GM23338 (cell line): ENCODE results near the gene MRPS27. TPM values are rescaled to one million over a fixed set of nuclear protein-coding genes. Genes with fewer than 3 reads are reported as not detected.

Experiments used
- ATAC-seq: fragments of 200-7000 bp; cut with Tn5 transposase; 3 replicates; pipeline ENCODE4 v1.9.1; 2020
- DNase-seq: peaks from one replicate; pipeline ENCODE4 v3.0.0-alpha.2; 2015; ENCODE audit warnings: low spot score
- H2AFZ ChIP-seq: fragments of 200-600 bp; sonication (generic); 2 replicates; pipeline ENCODE4 v1.8.0; 2016; ENCODE audit warnings: antibody characterized with exemption, mild to moderate bottlenecking, moderate library complexity
- H3F3A ChIP-seq: fragments of 200-600 bp; sonication (generic); replicated peaks from 2 replicates; pipeline ENCODE4 v1.8.0; 2017; ENCODE audit warnings: antibody characterized with exemption, mixed run types, low read depth
- H3K27ac ChIP-seq: fragments of 200-600 bp; sonication (generic); 2 replicates; pipeline ENCODE4 v1.6.1; 2016; ENCODE audit warnings: low read depth
- H3K27me3 ChIP-seq: fragments of 200-600 bp; sonication (generic); 2 replicates; pipeline ENCODE4 v1.8.0; 2016; ENCODE audit warnings: mild to moderate bottlenecking, mixed run types, moderate library complexity; ENCODE audit not compliant: insufficient read depth
- H3K36me3 ChIP-seq: fragments of 200-600 bp; sonication (generic); 2 replicates; pipeline ENCODE4 v1.8.0; 2016; ENCODE audit warnings: mild to moderate bottlenecking; ENCODE audit not compliant: insufficient read depth
- H3K4me1 ChIP-seq: fragments of 200-600 bp; sonication (generic); 2 replicates; pipeline ENCODE4 v1.8.0; 2016; ENCODE audit warnings: mild to moderate bottlenecking, moderate library complexity; ENCODE audit not compliant: insufficient read depth
- H3K4me2 ChIP-seq: fragments of 200-600 bp; sonication (generic); 2 replicates; pipeline ENCODE4 v1.7.1; 2017; ENCODE audit warnings: mixed run types
- H3K4me3 ChIP-seq: fragments of 200-600 bp; sonication (generic); 2 replicates; pipeline ENCODE4 v1.6.1; 2016; ENCODE audit warnings: mixed run types
- H3K79me2 ChIP-seq: fragments of 200-600 bp; sonication (generic); replicated peaks from 2 replicates; pipeline ENCODE4 v1.8.0; 2017; ENCODE audit warnings: mild to moderate bottlenecking; ENCODE audit not compliant: insufficient read depth
- H3K9me2 ChIP-seq: fragments of 200-600 bp; sonication (generic); 2 replicates; pipeline ENCODE4 v1.8.0; 2017; ENCODE audit not compliant: insufficient read depth
- H4K20me1 ChIP-seq: fragments of 200-600 bp; sonication (generic); replicated peaks from 2 replicates; pipeline ENCODE4 v1.8.0; 2017; ENCODE audit warnings: mild to moderate bottlenecking; ENCODE audit not compliant: insufficient read depth
- H3K27ac Mint-ChIP-seq: 2 replicates; pipeline ENCODE4 v1.8.0; 2020; ENCODE audit warnings: inconsistent platforms, mild to moderate bottlenecking, moderate library complexity, mixed read lengths
- H3K27me3 Mint-ChIP-seq: 3 replicates; pipeline ENCODE4 v1.8.0; 2022; ENCODE audit warnings: low read depth, mild to moderate bottlenecking, moderate library complexity, mixed read lengths, inconsistent platforms; ENCODE audit not compliant: insufficient read depth, poor library complexity
- H3K36me3 Mint-ChIP-seq: 3 replicates; pipeline ENCODE4 v1.8.0; 2021; ENCODE audit warnings: low read depth, mild to moderate bottlenecking, inconsistent platforms, moderate library complexity, mixed read lengths
- H3K4me1 Mint-ChIP-seq: 3 replicates; pipeline ENCODE4 v1.8.0; 2020; ENCODE audit warnings: mild to moderate bottlenecking, inconsistent platforms, mixed read lengths
- H3K4me3 Mint-ChIP-seq: 3 replicates; pipeline ENCODE4 v1.8.0; 2021; ENCODE audit warnings: moderate library complexity, mild to moderate bottlenecking, inconsistent platforms, mixed read lengths
- H3K9me3 Mint-ChIP-seq: 3 replicates; pipeline ENCODE4 v1.8.0; 2020; ENCODE audit warnings: moderate library complexity, mild to moderate bottlenecking, inconsistent platforms, mixed read lengths
- CREB1 ChIP-seq: fragments of 250-450 bp; sonication (Bioruptor Pico); IDR thresholded peaks from 2 replicates; pipeline ENCODE4 v1.5.0; 2020; ENCODE audit warnings: low read depth, mild to moderate bottlenecking, moderate library complexity
- CTCF ChIP-seq, 2 experiments: fragments of 200-600 bp in 1 of 2; sonication (generic) in 1 of 2; conservative IDR thresholded peaks; 2 replicates each; pipeline versions ENCODE4 v1.5.1 to v1.6.1; 2016 to 2017; ENCODE audit warnings: antibody characterized with exemption in 2 of 2, low read depth in 2 of 2, mild to moderate bottlenecking in 2 of 2, moderate library complexity in 1 of 2
- ETS1 ChIP-seq: IDR thresholded peaks from 2 replicates; pipeline ENCODE4 v1.6.1; 2016; ENCODE audit warnings: antibody characterized with exemption
- EZH2 ChIP-seq: fragments of 200-600 bp; sonication (generic); IDR thresholded peaks from one replicate; pipeline ENCODE4 v1.8.0; 2017; ENCODE audit warnings: antibody characterized with exemption, mild to moderate bottlenecking, low read depth; ENCODE audit not compliant: unreplicated experiment
- EZH2phosphoT487 ChIP-seq: fragments of 200-600 bp; sonication (generic); IDR thresholded peaks from one replicate; pipeline ENCODE4 v1.8.1; 2018; ENCODE audit warnings: antibody characterized with exemption; ENCODE audit not compliant: unreplicated experiment
- JUNB ChIP-seq: IDR thresholded peaks from one replicate; pipeline ENCODE4 v1.6.1; 2016; ENCODE audit warnings: antibody characterized with exemption; ENCODE audit not compliant: unreplicated experiment
- NANOG ChIP-seq: IDR thresholded peaks from 2 replicates; pipeline ENCODE4 v1.6.1; 2016; ENCODE audit warnings: antibody characterized with exemption, borderline replicate concordance
- POLR2AphosphoS5 ChIP-seq: IDR thresholded peaks from 2 replicates; pipeline ENCODE4 v1.6.1; 2016; ENCODE audit warnings: antibody characterized with exemption, low read depth
- REST ChIP-seq: IDR thresholded peaks from one replicate; pipeline ENCODE4 v1.6.1; 2018; ENCODE audit warnings: antibody characterized with exemption; ENCODE audit not compliant: unreplicated experiment
- STAT1 ChIP-seq: IDR thresholded peaks from one replicate; pipeline ENCODE4 v1.6.1; 2016; ENCODE audit warnings: antibody characterized with exemption; ENCODE audit not compliant: unreplicated experiment
- ZNF114 ChIP-seq: fragments of 250-450 bp; sonication (Bioruptor Pico); IDR thresholded peaks from 2 replicates; pipeline ENCODE4 v1.5.0; 2020; ENCODE audit warnings: mild to moderate bottlenecking, moderate library complexity
- ZNF331 ChIP-seq: fragments of 250-450 bp; sonication (Bioruptor Pico); IDR thresholded peaks from 2 replicates; pipeline ENCODE4 v1.5.0; 2020; ENCODE audit warnings: low read depth, mild to moderate bottlenecking, moderate library complexity
- ZNF462 ChIP-seq: fragments of 250-450 bp; sonication (Bioruptor Pico); IDR thresholded peaks from 2 replicates; pipeline ENCODE4 v1.5.0; 2020; ENCODE audit warnings: mild to moderate bottlenecking, moderate library complexity
- polyA plus RNA-seq: library from polyadenylated mRNA; unstranded; fragments of >200 nt; fragmentation: Nextera tagmentation; extraction: Ambion mirVana; gene quantifications from 2 replicates; pipeline ENCODE4 v1.2.1, GENCODE V29; 2016
- total RNA-seq: library from RNA; depleted of rRNA; stranded (reverse); fragments of >200 nt; shearing (Covaris generic); gene quantifications from 2 replicates; pipeline ENCODE4 v1.2.3, GENCODE V29; 2014

MRPS27 gene
- total and polyA plus RNA-seq, 2 experiments from 2014 or later: 53.2 to 141 TPM

- Mint-ChIP-seq H3K27ac (peak overlapping the region; percentile 48), H3K4me1 (peaks cover 84% of the 10 kb centered on the region), H3K9me3 (no peaks in the 10 kb centered on the region), H3K27me3 (peaks cover 5% of the 10 kb centered on the region), H3K4me3 (no peak overlapping the region), H3K36me3 (no peaks in the 10 kb centered on the region; the same call in 2 of the 3 replicates)
- Histone ChIP-seq H4K20me1 (no peaks in the 10 kb centered on the region), H3K79me2 (peaks cover 36% of the 10 kb centered on the region), H2AFZ (no peak overlapping the region), H3F3A (no peaks in the 10 kb centered on the region), H3K36me3 (no peaks in the 10 kb centered on the region), H3K4me3 (no peak overlapping the region), H3K4me2 (no peak overlapping the region), H3K27me3 (no peaks in the 10 kb centered on the region), H3K4me1 (peaks cover 45% of the 10 kb centered on the region), H3K9me2 (no peaks in the 10 kb centered on the region), H3K27ac (peak overlapping the region; percentile 58; the same call in 1 of the 2 replicates)
- DNase-seq: peak; percentile 35
- no peak; the same call in 2 of the 3 replicates for ATAC-seq
- no peak for TF ChIP-seq JUNB
- no peak for TF ChIP-seq NANOG
- no peak for TF ChIP-seq CREB1 (CRISPR knock-in tag)
- TF ChIP-seq ETS1: no peak
- no peak for TF ChIP-seq REST
- TF ChIP-seq ZNF462 (CRISPR knock-in tag): no peak
- no peak for TF ChIP-seq ZNF331 (CRISPR knock-in tag)
- TF ChIP-seq EZH2: no peak
- TF ChIP-seq POLR2AphosphoS5: no peak
- TF ChIP-seq ZNF114 (CRISPR knock-in tag): no peak
- TF ChIP-seq CTCF (conservative IDR thresholded peaks at IDR 0.05; ENCODE audit: low read depth in 2 of 2): no peak
- TF ChIP-seq EZH2phosphoT487: no peak
- no peak for TF ChIP-seq STAT1
Observed at GRCh38 chr5:72242796-72243475, 77.1 kb downstream of the MRPS27 start.
